LNCAP (cell line): Measurements from ENCODE around the gene ZFHX3.

ENCODE experiments used
- TF ChIP-seq, protein P1 (sequence below): fragments of 450-650 bp; IDR thresholded peaks from 2 replicates; pipeline ENCODE4 v1.5.1; 2017; ENCODE audit warnings: mild to moderate bottlenecking

The ZFHX3 gene

DNA sequence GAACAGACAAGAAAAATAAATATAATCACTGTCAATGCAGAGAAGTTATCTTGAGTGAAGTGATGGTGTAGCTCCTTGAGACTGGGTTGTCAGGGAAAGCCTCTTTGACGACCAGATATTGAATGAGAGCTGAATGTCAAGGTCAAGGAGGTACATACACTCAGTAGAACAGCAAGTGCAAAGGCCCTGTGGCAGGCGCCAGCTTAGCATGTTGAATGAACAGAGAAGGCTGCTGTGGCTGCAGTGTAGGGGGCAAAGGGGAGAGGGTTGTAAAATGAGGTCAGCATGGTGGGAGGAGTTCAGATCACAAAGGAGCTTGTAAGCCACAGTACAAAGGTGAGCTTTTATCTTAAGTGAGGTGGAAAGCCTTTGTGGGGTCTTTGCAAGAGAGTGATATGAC is 111.5 kb downstream of the ZFHX3 start:
- TF ChIP-seq, protein P1, sequence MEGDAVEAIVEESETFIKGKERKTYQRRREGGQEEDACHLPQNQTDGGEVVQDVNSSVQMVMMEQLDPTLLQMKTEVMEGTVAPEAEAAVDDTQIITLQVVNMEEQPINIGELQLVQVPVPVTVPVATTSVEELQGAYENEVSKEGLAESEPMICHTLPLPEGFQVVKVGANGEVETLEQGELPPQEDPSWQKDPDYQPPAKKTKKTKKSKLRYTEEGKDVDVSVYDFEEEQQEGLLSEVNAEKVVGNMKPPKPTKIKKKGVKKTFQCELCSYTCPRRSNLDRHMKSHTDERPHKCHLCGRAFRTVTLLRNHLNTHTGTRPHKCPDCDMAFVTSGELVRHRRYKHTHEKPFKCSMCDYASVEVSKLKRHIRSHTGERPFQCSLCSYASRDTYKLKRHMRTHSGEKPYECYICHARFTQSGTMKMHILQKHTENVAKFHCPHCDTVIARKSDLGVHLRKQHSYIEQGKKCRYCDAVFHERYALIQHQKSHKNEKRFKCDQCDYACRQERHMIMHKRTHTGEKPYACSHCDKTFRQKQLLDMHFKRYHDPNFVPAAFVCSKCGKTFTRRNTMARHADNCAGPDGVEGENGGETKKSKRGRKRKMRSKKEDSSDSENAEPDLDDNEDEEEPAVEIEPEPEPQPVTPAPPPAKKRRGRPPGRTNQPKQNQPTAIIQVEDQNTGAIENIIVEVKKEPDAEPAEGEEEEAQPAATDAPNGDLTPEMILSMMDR: no peak

DNA sequence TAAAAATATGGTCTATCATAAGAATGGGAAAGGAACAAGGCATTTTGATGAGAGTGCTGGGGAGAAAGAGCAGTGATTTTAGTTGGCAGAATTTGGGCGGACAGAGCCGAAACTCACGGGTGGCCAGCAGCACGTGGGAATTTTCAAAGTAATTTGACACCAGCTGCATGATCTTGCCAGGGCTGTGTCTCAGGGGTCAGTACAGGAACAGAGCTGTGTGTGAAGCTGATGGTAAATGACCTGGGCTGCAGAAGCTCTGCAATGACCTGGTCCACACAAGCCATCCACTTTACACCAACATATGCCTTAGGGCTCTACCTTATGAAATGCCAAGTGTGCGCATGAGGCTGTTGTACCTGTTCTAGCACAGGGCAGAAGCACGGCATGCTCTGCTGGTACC is 112.0 kb downstream of the ZFHX3 start:
- TF ChIP-seq, protein P1: no peak

DNA sequence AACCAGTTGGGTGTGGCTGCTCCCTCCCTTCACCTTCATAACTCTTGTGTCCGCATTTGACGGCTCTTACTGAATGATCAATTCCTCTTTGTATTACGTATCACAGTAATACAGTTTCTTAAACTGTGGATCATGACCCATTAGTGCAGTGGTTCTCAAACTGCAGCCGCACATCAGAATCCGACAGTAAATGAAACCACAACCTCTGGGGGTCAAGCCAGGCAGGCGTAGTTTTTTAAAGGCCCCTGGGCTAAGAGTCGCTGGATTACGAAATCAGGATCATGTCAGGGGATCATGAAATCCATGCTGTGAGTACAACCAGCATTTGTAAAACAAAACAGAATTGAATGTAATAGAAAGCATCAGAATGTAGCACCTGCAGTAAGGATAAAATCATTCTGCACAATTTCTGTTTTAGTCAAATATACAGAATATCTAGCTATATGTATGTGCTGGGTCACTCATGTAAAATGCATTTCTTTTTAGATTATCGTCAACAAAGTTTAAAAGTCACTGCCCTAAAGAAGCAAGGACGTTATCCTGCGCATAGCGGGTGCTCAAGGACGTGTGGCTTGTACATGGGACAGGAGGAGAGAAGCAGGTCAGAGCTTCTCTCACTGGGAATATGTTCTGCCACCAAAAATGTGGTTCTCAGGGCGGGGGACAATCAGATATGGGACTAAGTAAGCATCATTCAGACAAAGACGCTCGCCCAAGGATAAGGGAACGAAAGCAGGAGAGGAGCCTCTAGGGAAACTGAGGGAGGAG is 113.1 kb downstream of the ZFHX3 start:
- TF ChIP-seq, protein P1: no peak

DNA sequence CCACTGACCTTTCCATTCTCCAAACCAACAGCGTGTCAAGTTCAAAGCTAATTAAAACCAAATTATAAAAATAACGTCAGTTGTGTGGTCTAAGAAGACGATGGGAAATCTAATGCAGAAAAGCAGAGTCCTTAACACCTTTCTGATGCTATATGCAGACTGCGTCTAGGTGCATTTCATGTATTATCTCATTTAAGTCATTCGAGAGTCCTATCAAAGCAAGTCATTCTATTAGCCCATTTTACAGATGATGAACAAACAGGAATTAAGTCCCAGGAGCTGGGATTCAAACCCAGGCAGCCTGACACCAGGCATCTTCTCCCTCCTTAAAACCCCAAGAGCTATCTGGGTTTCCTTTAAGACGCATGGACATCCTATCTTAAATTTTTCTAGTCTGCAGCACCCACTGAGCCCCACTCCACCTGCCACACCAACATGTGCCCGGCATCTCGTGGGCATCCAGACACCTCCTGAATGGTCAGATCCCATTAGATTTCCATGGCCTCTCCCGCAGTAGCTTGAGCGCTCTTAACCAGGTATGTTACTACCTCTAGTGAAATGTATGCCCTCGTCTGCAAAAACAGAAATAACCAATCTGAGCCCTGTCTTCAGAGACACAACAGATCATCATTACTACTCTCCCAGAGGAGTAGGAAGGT is 115.1 kb downstream of the ZFHX3 start:
- TF ChIP-seq, protein P1: no peak

DNA sequence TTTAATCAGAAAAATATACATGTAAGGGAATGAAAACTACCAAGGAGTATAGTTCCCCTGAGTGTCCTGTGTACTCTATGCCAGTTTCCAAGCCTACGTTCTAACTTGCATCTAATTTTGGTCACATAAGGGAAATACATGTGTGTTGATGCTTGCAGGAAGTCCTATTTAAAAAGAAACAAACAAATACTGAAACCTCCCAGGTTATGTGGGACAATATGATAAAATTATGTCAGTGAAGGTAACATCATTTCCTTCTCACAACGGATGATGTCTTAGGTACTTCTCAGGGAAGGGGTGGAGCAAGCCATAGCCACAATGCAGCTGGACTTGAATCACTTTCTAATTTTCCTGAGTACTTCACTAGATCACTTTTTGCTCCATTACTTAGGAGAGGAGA is 115.9 kb downstream of the ZFHX3 start:
- TF ChIP-seq, protein P1: no peak

DNA sequence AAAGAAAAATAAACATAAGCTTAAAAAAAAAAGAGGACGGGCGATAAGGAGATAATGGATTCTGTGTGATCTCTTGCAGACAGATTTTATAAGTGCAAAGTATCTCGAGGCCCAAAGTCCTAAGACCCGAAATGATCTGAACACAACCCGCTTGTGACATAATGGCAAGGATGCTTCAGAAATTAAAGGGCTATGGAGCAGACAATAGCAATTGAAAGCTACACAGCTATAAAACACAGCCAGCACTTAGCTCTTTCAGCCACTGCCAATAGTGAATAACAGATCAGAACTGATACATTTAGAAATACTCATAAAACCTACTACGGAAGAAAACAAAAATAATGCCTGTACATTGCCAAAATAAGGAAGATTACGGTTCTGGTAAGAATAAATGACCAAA is 117.5 kb downstream of the ZFHX3 start:
- TF ChIP-seq, protein P1: no peak

DNA sequence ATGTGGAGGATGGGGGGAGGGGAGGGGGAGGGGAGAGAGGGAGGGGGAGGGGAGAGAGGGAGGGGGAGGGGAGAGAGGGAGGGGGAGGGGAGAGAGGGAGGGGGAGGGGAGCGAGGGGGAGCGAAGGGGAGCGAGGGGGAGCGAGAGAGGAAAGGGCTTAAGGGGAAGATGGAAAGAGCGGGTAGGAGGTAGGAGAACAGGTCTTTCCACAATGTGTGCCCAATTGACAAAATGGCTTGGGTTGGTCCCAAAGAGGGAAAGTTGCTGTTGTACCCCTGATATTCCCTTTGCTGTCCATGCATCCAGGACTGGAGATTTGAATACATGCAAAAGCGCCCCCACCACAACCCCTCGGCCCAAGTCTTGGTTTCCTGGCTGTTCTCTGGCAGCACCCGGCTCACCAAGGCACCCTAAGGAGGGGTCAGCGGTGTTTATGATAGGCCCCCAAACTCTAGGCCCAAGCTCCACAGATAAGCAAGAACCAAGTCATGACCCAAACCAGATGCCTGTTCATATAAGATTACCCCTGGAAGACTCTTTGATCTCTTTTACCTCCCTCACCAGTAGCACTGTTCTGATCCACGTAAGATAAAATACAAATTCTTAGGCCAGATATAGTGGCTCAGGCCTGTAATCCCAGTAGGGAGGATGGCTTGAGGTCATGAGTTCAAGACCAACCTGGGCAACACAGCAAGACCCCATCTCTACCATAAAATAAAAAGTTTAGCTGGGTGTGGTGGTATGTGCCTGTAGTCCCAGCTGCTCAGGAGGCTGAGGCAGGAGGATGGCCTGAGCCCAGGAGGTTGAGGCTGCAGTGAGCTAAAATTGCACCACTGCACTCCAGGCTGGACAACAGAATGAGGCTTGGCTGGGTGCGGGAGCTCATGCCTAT is 119.6 kb downstream of the ZFHX3 start:
- TF ChIP-seq, protein P1: no peak
